Stimulated activated CD4-positive, alpha-beta T cell treated with anti-CD3 and anti-CD28 coated beads, Interleukin-12 subunit alpha, Interleukin-12 subunit beta, amount 100 ng/mL, for 4 hours (primary cell): ENCODE data around the gene IL15RA.
A peak's percentile ranks its signal among the peaks of the same experiment; 100 is the strongest.
"Not testable (repeated sequence)": the region's sequence is repeated elsewhere in the genome, so short reads cannot be mapped to it uniquely, and the experiment has no call there.

Experiments
- DNase-seq: peaks from one replicate; pipeline ENCODE4 v3.0.0-alpha.2; 2020

The IL15RA gene

DNA sequence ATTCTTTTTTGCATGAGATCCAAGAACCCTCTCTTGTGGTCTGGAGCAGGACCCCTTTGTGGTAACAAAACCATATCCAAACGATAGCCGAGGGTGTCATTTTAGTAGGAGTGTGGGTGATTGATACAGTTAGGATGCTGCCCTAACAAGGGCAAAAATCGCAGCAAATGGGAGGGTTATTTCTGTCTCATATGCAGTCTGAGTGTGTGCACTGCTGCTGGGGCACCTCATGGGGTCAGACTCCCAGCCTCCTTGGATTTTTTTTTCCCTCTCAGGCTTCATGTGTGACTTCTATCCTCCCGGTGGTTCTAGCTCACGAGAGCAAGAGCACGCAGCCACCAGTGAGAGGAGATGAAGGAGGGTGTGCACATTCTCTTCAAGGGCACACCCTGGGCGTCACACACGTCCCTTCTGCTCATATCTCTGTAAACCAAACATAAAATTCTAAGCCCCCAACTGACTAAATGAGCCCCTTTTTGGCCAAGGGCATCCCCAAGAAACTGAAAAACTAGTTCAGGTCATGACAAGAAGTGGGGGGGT is 28.6 kb upstream of the IL15RA start:
- no peak for DNase-seq

GRCh38 chr10:6005161-6005804 is 27.9 kb upstream of the IL15RA start:
- not testable (repeated sequence) for DNase-seq

GRCh38 chr10:6002809-6003510 is 25.6 kb upstream of the IL15RA start:
- no peak for DNase-seq

DNA sequence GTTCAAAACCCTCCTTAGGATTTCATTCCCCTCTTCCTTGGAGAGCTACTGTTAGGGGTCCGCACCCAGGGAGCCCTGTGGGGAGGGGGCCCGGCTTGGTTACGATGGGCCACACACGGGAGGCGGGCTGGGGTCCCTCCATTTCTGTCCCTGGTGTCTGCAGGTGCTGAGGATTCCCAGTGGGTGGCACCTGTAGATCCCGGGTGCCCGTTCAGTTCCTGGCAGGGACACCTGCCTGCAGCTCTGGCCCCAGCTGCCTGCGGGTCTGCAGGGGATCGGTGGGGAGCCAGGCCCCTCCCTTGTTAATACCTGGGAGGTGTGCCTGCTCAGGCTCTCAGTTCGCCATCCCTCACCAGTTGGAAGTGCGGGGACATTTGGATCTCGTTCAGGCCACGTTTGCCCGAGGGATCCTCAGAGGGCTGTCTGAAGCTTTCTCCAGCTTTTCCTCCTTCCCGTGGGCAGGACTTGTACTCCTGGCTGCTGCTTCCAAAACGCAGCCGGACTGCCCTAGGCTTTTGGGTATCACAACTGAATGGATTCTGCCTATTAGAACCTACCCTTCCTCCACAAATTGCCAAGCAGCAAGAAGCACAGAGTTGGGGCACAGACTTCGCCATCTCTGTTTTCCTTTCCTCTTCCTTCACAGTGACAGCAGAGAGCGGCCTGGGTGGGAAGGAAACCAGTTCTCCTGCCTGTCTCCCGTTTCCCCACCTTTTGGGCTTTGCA is 22.3 kb upstream of the IL15RA start:
- DNase-seq: no peak

DNA sequence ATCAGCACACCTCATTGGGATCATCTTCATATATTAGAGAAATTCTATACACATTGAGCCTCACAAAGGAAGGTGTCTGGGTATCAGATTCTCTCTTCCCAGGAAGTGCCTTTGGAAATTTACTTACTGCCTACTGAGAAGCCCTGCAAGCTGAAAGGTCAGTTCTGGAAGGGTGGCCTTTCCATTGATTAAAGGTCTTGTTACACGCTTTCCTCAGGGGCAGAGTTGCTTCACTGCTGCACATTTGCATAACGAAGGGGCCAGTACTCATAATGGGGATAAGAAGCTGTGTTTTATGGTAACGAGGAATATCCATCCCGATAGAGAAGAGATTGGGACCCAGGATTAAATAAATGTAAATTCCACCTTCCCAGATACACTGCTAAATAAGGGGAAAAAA is 19.4 kb upstream of the IL15RA start:
- no peak for DNase-seq

GRCh38 chr10:5992398-5992797 is 15.1 kb upstream of the IL15RA start:
- no peak for DNase-seq

DNA sequence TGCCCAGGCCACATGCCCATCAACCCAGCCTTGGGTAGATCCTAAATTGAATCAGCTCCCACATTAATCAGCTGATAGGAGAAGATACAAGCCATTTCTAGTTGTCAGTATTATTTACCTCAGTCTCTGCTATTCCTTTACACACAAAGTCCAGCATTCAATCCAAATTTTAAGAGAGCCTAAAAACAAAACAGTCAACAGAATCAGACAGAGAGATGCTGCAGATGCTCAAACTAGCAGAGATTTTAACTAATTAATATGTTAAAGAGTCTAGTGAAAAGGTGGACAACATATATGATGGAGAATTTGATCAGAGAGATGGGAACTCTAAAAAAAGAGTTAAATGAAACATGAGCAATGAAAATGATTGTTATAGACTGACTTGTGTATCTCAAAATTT is 14.4 kb upstream of the IL15RA start:
- DNase-seq: no peak

DNA sequence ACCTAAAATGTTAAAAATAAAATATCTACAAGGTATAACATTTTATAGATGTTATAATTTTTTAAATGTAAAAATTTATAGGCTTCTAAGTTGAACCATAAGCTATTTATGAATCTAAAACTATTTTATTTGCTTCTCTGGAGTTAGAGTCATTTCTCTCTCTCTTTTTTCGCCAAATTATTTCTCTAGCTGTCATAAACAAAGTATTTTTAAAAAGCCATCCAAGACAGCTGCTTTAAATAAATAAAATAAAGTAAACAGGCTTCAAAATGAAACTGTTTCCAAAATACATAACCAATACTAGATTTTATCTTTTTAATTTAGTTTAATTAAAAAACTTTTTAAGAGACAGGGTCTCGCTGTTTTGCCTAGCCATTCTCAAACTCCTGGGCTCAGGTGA is 12.4 kb upstream of the IL15RA start:
- DNase-seq: no peak

DNA sequence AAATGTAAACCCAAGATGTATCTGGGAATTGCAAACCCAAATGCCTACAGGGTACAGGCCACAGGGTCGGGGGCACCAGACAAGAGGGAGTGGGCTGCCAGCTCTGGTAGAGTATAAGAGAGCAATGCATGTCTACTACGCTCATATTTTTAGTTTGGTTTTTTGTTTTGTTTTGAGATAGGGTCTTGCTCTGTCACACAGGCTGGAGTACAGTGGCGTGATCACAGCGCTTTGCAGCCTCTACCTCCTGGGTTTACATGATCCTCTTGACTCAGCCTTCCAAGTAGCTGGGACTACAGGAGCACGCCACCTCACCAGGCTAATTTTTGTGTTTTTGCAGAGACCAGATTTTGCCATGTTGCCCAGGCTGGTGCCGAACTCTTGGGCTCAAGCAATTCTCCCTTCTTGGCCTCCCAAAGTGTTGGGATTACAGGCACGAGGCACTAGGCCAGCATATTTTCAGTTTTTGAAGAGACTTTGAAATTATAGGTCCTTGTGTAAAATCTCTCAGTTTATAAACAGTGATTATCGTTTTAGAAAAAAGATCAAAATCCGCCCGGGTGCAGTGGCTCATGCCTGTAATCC is 11.1 kb upstream of the IL15RA start:
- no peak for DNase-seq

GRCh38 chr10:5987747-5988146 is 10.4 kb upstream of the IL15RA start:
- DNase-seq: no peak

DNA sequence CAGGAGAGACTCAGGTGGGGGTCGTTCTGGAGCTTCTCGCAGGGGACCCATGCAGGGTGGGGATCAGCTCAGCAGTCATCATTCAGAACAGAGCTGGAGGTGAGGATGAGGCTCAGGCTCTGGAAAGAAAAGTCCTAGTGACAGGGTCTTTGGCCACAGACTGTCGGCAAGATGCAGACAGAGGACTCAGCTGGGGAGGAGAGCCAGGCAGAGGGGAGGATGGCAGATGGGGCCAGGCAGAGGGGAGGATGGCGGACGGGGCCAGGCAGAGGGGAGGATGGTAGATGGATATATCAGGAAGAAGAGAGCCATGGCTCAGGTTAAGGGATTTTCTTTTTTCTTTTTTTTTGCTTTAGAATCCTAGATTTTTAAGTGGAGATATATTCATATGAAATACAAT is 7.7 kb upstream of the IL15RA start:
- DNase-seq: no peak

- DNase-seq: no peak
Measured at GRCh38 chr10:5983774-5984173, 6.4 kb upstream of the IL15RA start.

DNA sequence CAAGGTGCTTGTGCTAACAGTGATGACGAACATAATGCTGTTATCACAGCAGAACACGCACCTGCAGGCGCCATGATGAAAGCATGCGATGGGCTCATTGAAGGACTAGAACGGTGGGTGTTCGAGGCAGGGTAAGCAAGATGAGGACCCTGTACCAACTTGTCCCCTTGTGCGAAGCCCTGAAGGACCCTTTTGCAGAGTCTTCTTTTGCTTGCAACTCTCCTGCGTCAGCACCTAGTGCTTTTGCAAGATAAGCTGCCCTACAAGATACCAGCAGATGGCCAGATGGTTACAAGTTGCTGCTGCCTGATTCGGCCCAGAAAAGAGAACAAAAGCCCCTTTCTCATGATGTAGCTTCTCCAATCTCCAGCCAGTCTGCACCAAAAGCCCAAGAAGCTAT is 4.2 kb upstream of the IL15RA start:
- no peak for DNase-seq

GRCh38 chr10:5978230-5978489 is 817 bp upstream of the IL15RA start:
- no peak for DNase-seq

GRCh38 chr10:5976512-5977470 is 552 bp downstream of the IL15RA start:
- peak; percentile 50 for DNase-seq

GRCh38 chr10:5975641-5976473 is 1.5 kb downstream of the IL15RA start:
- peak; percentile 36 for DNase-seq

- no peak for DNase-seq
Measured at GRCh38 chr10:5973069-5973468, 4.3 kb downstream of the IL15RA start.

GRCh38 chr10:5971886-5972285 is 5.5 kb downstream of the IL15RA start:
- no peak for DNase-seq

GRCh38 chr10:5971315-5971832 is 6.0 kb downstream of the IL15RA start:
- no peak for DNase-seq

GRCh38 chr10:5970527-5970926 is 6.8 kb downstream of the IL15RA start:
- no peak for DNase-seq

- DNase-seq: no peak
Measured at GRCh38 chr10:5970066-5970465, 7.3 kb downstream of the IL15RA start.
